ENCODE measurements around the gene MICOS13.

Gene MICOS13

GRCh38 chr19:5673752-5674151, 6.6 kb downstream of the MICOS13 start:
- in situ Hi-C loops (cut with HindIII; ENCODE audit: low sequenced_read_pairs) = no loop called here

GRCh38 chr19:5672708-5673459, 7.4 kb downstream of the MICOS13 start:
- no peak for DNase-seq (ENCODE audit: low read depth)
- no peak overlapping the region for H3K4me3 ChIP-seq (ENCODE audit: low read depth, low read length)
- TF ChIP-seq CTCF (IDR thresholded peaks at IDR 0.05; ENCODE audit: low read depth, low read length, missing control alignments) = no peak
- in situ Hi-C loops (cut with HindIII; ENCODE audit: low sequenced_read_pairs) = no loop called here

More at GRCh38 chr19:5673752-5674151, 6.6 kb downstream of the MICOS13 start:
- no peak overlapping the region for H3K4me3 ChIP-seq (ENCODE audit: low read depth, low read length)
- no peak for DNase-seq (ENCODE audit: low read depth)
- no peak for TF ChIP-seq CTCF (IDR thresholded peaks at IDR 0.05; ENCODE audit: low read depth, low read length, missing control alignments)

GRCh38 chr19:5671600-5671999, 8.7 kb downstream of the MICOS13 start:
- no peak overlapping the region for H3K4me3 ChIP-seq (ENCODE audit: low read depth, low read length)
- TF ChIP-seq CTCF (IDR thresholded peaks at IDR 0.05; ENCODE audit: low read depth, low read length, missing control alignments) = no peak
- DNase-seq (ENCODE audit: low read depth) = no peak
- in situ Hi-C loops (cut with HindIII; ENCODE audit: low sequenced_read_pairs) = no loop called here

- no peak for DNase-seq (ENCODE audit: low read depth)
- TF ChIP-seq CTCF (IDR thresholded peaks at IDR 0.05; ENCODE audit: low read depth, low read length, missing control alignments) = no peak
- no peak overlapping the region for H3K4me3 ChIP-seq (ENCODE audit: low read depth, low read length)
- in situ Hi-C loops (cut with HindIII; ENCODE audit: low sequenced_read_pairs) = no loop called here
These were observed 11.1 kb downstream of the MICOS13 start for GRCh38 chr19:5669212-5669611.

- in situ Hi-C loops (cut with HindIII; ENCODE audit: low sequenced_read_pairs) = no loop called here
- TF ChIP-seq CTCF (IDR thresholded peaks at IDR 0.05; ENCODE audit: low read depth, low read length, missing control alignments) = no peak
- H3K4me3 ChIP-seq (ENCODE audit: low read depth, low read length) = no peak overlapping the region
- DNase-seq (ENCODE audit: low read depth) = no peak
These were observed 12.5 kb downstream of the MICOS13 start for GRCh38 chr19:5667751-5668271.

GRCh38 chr19:5666921-5667610, 13.2 kb downstream of the MICOS13 start:
- in situ Hi-C loops (cut with HindIII; ENCODE audit: low sequenced_read_pairs) = no loop called here
- no peak overlapping the region for H3K4me3 ChIP-seq (ENCODE audit: low read depth, low read length)
- no peak for TF ChIP-seq CTCF (IDR thresholded peaks at IDR 0.05; ENCODE audit: low read depth, low read length, missing control alignments)
- DNase-seq (ENCODE audit: low read depth) = no peak

All from astrocyte of the cerebellum (primary cell).